ENCODE measurements around the gene AANAT.
"Not testable (repeated sequence)": the region's sequence is repeated elsewhere in the genome, so short reads cannot be mapped to it uniquely, and the experiment has no call there.

Gene AANAT

DNA sequence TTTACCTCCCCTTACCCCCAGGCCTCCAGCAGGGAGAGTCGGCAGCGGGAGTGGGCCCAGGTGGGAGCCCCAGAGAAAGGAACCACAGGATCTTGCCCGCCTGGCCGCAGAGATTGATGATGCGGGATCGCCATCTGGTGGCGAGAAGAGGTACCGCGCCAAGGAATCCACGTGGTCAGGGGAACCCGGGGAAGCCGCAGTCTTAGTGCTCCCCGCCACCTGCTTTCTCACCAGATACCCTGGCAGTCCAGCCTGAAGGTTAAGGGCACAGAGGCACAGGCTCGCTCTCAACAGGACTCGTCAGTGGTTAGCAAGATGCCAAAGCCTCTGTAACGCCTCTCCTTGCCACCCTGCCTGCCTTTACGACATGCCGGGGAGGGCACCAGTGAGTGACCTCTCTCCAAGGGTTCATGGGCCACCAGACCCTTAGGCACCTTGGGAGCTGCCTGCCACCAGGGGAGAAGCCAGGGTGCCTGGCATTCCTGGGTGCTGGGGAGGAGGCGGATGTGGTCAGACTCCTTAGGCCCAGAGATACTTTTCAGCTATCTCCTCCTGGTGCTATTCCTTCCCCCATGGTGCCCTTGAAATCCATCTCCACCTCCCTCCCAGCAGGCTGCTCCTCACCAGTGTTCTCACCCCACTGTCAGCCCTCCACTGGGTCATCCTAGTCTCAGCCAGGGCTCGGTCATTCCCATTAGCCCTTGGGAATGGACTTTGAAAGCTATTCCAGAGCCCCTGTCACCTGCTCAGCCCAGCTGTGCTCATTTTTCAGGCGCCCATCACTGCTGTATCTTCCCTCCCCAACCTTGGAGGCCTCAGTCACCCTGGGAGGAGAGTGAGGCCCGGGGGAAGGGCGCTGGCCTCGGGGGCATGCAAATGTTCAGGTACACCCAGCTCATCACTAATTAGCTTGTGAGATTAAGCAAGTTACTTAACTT, 39.3 kb downstream of the AANAT start:
- no peak overlapping the region for H3K27ac ChIP-seq (ENCODE audit: low read depth, low read length)
- H3K27me3 ChIP-seq (ENCODE audit: control insufficient read depth in 1 of 2, insufficient read depth in 2 of 2, low read length in 2 of 2), result peaks cover 0 to 7% of the 10 kb centered on the region in 2 donors
- H3K9ac ChIP-seq (ENCODE audit: low read depth in 1 of 2, low read length in 2 of 2), result peak overlapping the region in 1 of 2 donors; percentile 0
- H3K4me1 ChIP-seq (ENCODE audit: control insufficient read depth in 1 of 2, insufficient read depth in 2 of 2, low read length in 2 of 2), result peaks cover 8 to 17% of the 10 kb centered on the region in 2 donors
- no peaks in the 10 kb centered on the region for H3K36me3 ChIP-seq (ENCODE audit: control insufficient read depth in 1 of 2, insufficient read depth in 2 of 2, low read length in 2 of 2)
- H3K9me3 ChIP-seq (ENCODE audit: control insufficient read depth in 1 of 2, low read length in 2 of 2), result no peaks in the 10 kb centered on the region
- H3K4me3 ChIP-seq (ENCODE audit: low read depth in 1 of 2, low read length in 2 of 2), result no peak overlapping the region

DNA sequence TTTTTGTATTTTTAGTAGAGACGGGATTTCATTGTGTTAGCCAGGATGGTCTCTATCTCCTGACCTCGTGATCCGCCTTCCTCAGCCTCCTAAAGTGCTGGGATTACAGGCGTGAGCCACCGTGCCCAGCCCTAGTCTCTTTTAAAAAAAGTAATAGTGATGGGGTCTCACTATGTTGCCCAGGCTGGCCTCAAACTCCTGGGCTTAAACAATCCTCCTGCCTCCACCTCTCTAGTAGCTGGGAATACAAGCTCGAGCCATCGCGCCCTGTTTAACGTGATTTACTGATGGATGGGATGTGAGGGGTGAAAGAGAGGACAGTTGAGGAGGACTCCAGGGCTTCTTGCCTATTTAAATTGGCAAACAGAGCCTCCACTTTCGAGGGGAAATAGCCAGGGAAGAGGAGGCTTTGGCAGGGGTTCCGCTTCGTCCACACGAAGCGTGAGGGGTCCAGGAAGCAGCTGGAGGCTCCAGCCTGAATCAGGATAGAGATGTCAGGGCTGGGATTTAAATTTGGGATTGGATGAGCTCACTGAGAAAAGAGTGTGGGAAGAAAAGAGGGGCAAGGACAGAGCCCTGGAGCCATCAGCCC, 41.2 kb downstream of the AANAT start:
- not testable (repeated sequence) for H3K4me1 ChIP-seq (ENCODE audit: control insufficient read depth in 1 of 2, insufficient read depth in 2 of 2, low read length in 2 of 2); H3K27me3 ChIP-seq (ENCODE audit: control insufficient read depth in 1 of 2, insufficient read depth in 2 of 2, low read length in 2 of 2); H3K4me3 ChIP-seq (ENCODE audit: low read depth in 1 of 2, low read length in 2 of 2); H3K36me3 ChIP-seq (ENCODE audit: control insufficient read depth in 1 of 2, insufficient read depth in 2 of 2, low read length in 2 of 2); H3K9ac ChIP-seq (ENCODE audit: low read depth in 1 of 2, low read length in 2 of 2); H3K9me3 ChIP-seq (ENCODE audit: control insufficient read depth in 1 of 2, low read length in 2 of 2); H3K27ac ChIP-seq (ENCODE audit: low read depth, low read length)

DNA sequence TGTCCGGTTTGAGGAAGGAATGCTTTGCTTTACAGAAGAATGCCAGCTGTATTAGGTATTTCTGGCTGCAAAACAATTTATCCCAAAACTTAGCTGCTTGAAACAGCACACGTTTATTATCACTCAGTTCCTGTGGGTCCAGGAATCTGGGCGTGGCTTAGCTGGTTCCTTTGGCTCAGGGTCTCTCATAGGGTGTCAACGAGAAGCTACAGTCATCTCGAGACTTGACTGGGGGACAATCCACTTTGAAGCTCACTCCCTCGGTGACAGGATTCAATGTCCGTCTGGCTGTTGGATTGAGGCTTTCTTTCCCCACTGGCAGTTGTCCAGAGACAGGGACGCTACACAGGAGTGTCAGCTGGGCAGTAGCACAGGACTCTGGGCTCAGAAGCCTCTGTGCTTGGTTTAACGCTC, 43.4 kb downstream of the AANAT start:
- H3K4me3 ChIP-seq (ENCODE audit: low read depth in 1 of 2, low read length in 2 of 2), result no peak overlapping the region
- H3K27ac ChIP-seq (ENCODE audit: low read depth, low read length), result no peak overlapping the region
- H3K27me3 ChIP-seq (ENCODE audit: control insufficient read depth in 1 of 2, insufficient read depth in 2 of 2, low read length in 2 of 2), result peaks cover 0 to 7% of the 10 kb centered on the region in 2 donors
- H3K9ac ChIP-seq (ENCODE audit: low read depth in 1 of 2, low read length in 2 of 2), result no peak overlapping the region
- no peaks in the 10 kb centered on the region for H3K36me3 ChIP-seq (ENCODE audit: control insufficient read depth in 1 of 2, insufficient read depth in 2 of 2, low read length in 2 of 2)
- H3K4me1 ChIP-seq (ENCODE audit: control insufficient read depth in 1 of 2, insufficient read depth in 2 of 2, low read length in 2 of 2), result peaks cover 7 to 8% of the 10 kb centered on the region in 2 donors
- H3K9me3 ChIP-seq (ENCODE audit: control insufficient read depth in 1 of 2, low read length in 2 of 2), result no peaks in the 10 kb centered on the region

DNA sequence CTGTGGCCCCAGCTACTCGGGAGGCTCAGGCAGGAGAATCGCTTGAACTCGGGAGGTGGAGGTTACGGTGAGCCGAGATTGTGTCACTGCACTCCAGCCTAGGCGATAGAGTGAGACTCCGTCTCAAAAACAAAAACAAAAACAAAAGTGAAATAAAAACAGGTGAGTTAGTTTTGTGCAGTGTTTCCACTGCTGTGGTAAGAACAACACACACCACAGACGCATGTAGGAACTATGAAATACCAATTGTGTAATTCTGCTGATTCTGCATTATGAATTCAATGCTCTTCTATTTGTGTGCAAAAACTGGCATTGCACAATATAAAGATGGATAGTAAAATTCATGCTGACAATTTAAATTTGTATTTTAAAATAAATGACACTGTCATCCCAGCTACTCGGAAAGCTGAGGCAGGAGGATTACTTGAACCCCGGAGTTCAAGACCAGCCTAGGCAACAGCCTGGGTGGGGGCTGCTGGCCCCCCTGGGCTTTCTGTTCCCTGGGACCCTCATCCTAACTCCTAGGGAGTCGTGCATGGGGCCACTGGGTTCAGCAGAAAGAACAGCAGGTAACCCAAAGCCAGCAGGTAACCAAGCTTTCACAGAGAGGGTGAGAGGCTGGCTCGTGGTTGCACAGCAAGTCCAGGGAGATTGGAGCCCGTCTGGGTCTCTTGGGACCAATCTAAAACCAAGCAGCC, 44.4 kb downstream of the AANAT start:
- H3K4me1 ChIP-seq (ENCODE audit: control insufficient read depth in 1 of 2, insufficient read depth in 2 of 2, low read length in 2 of 2), result peaks cover 0 to 4% of the 10 kb centered on the region in 2 donors
- H3K9ac ChIP-seq (ENCODE audit: low read depth in 1 of 2, low read length in 2 of 2), result no peak overlapping the region
- H3K27ac ChIP-seq (ENCODE audit: low read depth, low read length), result no peak overlapping the region
- peaks cover 0 to 5% of the 10 kb centered on the region in 2 donors for H3K27me3 ChIP-seq (ENCODE audit: control insufficient read depth in 1 of 2, insufficient read depth in 2 of 2, low read length in 2 of 2)
- no peaks in the 10 kb centered on the region for H3K9me3 ChIP-seq (ENCODE audit: control insufficient read depth in 1 of 2, low read length in 2 of 2)
- H3K4me3 ChIP-seq (ENCODE audit: low read depth in 1 of 2, low read length in 2 of 2), result no peak overlapping the region
- no peaks in the 10 kb centered on the region for H3K36me3 ChIP-seq (ENCODE audit: control insufficient read depth in 1 of 2, insufficient read depth in 2 of 2, low read length in 2 of 2)

DNA sequence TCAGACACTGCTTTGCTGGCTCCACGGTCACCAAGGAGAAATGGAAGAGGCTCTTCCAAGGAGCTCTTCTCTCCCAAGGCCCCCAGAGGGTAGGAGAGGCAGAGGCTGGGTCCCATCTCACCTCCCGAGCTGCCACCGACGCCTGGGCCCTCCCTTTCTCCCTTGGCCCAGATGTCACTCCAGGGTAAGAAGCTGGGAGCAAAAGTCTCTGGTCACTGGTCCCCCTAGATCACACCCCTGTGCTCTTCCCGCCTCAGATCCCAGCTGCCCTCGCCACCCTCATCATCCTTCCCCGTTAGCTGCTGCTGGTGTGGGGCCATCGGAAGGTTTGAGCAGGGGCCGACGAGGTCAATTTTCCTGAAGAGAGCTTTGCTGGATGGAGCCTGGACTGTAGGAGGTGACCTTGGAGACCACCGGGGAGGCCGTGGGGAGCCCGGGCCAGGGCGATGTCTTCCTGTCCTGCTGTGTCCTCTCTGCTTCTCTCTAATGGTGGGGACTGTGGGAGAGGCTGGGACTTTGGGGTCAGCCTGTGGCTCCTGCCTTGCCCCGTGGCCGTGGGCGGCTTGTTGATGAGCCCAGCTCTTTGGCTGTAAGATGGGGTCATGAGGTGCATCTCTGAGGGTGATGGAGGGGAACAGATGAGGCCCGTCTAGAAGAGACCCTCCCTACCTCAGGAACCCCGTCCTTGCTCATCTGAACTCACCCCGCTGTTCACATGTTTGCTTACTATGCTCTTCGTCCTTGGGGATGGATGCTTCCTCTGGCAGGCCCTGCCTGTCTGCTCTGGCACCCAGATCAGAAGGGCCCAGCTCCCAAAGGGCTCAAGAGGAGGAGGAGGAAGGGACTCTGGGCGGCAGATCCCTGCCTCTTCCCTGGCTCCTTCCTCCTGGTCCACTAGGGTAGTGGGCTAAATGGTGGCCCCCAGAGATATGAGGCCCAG, 45.2 kb downstream of the AANAT start:
- H3K36me3 ChIP-seq (ENCODE audit: control insufficient read depth in 1 of 2, insufficient read depth in 2 of 2, low read length in 2 of 2), result no peaks in the 10 kb centered on the region
- no peaks in the 10 kb centered on the region for H3K9me3 ChIP-seq (ENCODE audit: control insufficient read depth in 1 of 2, low read length in 2 of 2)
- H3K9ac ChIP-seq (ENCODE audit: low read depth in 1 of 2, low read length in 2 of 2), result no peak overlapping the region
- peaks cover 0 to 4% of the 10 kb centered on the region in 2 donors for H3K27me3 ChIP-seq (ENCODE audit: control insufficient read depth in 1 of 2, insufficient read depth in 2 of 2, low read length in 2 of 2)
- no peak overlapping the region for H3K27ac ChIP-seq (ENCODE audit: low read depth, low read length)
- peaks cover 0 to 4% of the 10 kb centered on the region in 2 donors for H3K4me1 ChIP-seq (ENCODE audit: control insufficient read depth in 1 of 2, insufficient read depth in 2 of 2, low read length in 2 of 2)
- no peak overlapping the region for H3K4me3 ChIP-seq (ENCODE audit: low read depth in 1 of 2, low read length in 2 of 2)

DNA sequence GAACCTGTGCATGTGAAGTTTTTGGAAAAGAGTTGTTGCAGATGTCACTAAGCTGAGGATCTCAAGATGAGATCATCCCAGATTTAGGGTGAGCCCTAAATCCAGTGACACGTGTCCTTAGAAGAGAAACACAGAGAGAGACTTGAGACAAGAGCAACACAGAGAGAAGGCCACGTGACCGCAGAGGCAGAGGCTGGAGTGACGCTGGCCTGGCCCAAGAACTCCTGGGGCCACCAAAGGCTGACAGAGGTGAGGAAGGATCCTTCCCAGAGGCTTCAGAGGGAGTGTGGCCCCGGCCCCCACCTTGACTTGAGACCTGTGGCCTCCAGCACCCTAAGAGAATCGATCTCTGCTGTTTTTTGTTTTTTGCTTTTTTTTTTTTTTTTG, 45.9 kb downstream of the AANAT start:
- no peaks in the 10 kb centered on the region for H3K27me3 ChIP-seq (ENCODE audit: control insufficient read depth in 1 of 2, insufficient read depth in 2 of 2, low read length in 2 of 2)

DNA sequence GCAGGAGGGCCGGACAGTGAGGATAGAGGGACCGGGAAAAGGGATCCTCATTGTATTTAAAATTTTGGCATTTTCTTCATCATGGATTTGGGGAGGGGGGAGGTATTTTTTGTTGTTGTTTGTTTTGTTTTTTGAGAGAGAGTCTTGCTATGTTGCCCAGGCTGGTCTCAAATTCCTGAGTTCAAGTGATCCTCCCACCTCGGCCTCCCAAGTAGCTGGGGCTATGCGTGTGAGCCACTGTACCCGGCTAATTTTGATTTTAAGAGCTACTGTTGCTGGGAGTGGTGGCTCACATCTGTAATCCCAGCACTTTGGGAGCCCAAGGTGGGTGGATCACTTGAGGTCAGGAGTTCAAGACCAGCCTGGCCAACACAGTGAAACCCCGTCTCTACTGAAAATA, 47.0 kb downstream of the AANAT start:
- not testable (repeated sequence) for H3K4me3 ChIP-seq (ENCODE audit: low read depth in 1 of 2, low read length in 2 of 2); H3K27ac ChIP-seq (ENCODE audit: low read depth, low read length); H3K9ac ChIP-seq (ENCODE audit: low read depth in 1 of 2, low read length in 2 of 2); H3K4me1 ChIP-seq (ENCODE audit: control insufficient read depth in 1 of 2, insufficient read depth in 2 of 2, low read length in 2 of 2); H3K36me3 ChIP-seq (ENCODE audit: control insufficient read depth in 1 of 2, insufficient read depth in 2 of 2, low read length in 2 of 2); H3K27me3 ChIP-seq (ENCODE audit: control insufficient read depth in 1 of 2, insufficient read depth in 2 of 2, low read length in 2 of 2); H3K9me3 ChIP-seq (ENCODE audit: control insufficient read depth in 1 of 2, low read length in 2 of 2)

More for the DNA sequence above, 45.9 kb downstream of the AANAT start:
- Histone ChIP-seq H3K4me3 (ENCODE audit: low read depth in 1 of 2, low read length in 2 of 2) (no peak overlapping the region), H3K9me3 (ENCODE audit: control insufficient read depth in 1 of 2, low read length in 2 of 2) (no peaks in the 10 kb centered on the region), H3K27ac (ENCODE audit: low read depth, low read length) (no peak overlapping the region), H3K9ac (ENCODE audit: low read depth in 1 of 2, low read length in 2 of 2) (no peak overlapping the region), H3K36me3 (ENCODE audit: control insufficient read depth in 1 of 2, insufficient read depth in 2 of 2, low read length in 2 of 2) (no peaks in the 10 kb centered on the region), H3K4me1 (ENCODE audit: control insufficient read depth in 1 of 2, insufficient read depth in 2 of 2, low read length in 2 of 2) (peaks cover 0 to 4% of the 10 kb centered on the region in 2 donors)

DNA sequence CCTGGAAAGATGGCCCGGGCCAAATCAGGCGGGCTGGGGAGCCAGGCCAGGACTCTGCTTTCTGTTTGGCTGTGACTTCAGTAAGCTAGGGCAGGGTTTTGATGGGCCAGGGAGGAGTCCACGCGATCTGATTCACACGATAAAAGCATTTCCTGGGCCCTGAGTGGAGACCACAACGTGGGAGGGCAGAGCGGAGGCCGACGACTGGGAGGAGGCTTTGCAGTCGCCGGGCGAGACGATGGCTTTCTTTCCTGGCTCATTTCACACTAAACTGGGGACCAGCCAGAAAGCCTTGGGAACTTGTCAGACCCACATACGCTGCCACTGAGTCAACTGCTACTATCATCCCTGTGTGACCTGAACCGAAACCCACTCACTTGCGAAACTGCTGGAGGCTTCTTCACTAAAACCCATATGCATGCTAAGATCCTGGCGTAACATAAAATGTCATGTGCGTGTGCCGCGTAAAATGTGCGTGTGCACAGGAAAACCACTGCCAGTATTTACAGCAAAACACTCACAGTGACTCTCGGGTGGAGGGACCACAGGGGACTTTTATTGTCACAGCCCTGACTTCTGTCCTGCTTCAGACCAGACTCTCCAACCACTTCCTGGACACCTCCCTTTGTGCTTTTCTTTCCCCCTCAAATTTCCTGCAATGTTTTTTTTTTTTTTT, 48.0 kb downstream of the AANAT start:
- no peaks in the 10 kb centered on the region for H3K9me3 ChIP-seq (ENCODE audit: control insufficient read depth in 1 of 2, low read length in 2 of 2)
- peaks cover 0 to 4% of the 10 kb centered on the region in 2 donors for H3K4me1 ChIP-seq (ENCODE audit: control insufficient read depth in 1 of 2, insufficient read depth in 2 of 2, low read length in 2 of 2)
- peak overlapping the region; percentile 17 to 48 for H3K4me3 ChIP-seq (ENCODE audit: low read depth in 1 of 2, low read length in 2 of 2)
- no peaks in the 10 kb centered on the region for H3K36me3 ChIP-seq (ENCODE audit: control insufficient read depth in 1 of 2, insufficient read depth in 2 of 2, low read length in 2 of 2)
- H3K27ac ChIP-seq (ENCODE audit: low read depth, low read length), result peak overlapping the region; percentile 81
- H3K27me3 ChIP-seq (ENCODE audit: control insufficient read depth in 1 of 2, insufficient read depth in 2 of 2, low read length in 2 of 2), result no peaks in the 10 kb centered on the region
- H3K9ac ChIP-seq (ENCODE audit: low read depth in 1 of 2, low read length in 2 of 2), result peak overlapping the region; percentile 44 to 50

DNA sequence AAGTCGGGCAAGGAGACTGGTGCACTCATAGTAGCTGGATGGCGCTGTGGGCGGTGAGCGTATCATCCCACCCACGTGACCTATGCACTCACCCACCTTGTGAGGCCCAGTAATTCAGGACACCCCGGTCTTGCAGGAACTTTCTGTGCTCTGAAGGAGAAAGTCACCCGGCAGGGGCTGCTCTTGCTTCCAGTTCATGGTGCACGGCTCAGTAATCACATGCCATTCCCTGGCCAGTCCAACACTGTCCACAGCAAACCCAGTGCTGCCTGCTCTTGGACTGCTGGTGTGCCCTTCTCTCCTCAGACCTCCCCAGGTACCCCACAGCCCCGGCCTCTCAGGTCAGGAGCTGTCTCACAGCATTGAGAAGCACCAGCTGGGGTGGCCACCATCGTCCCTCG, 50.2 kb downstream of the AANAT start:
- peaks cover 0 to 4% of the 10 kb centered on the region in 2 donors for H3K4me1 ChIP-seq (ENCODE audit: control insufficient read depth in 1 of 2, insufficient read depth in 2 of 2, low read length in 2 of 2)
- H3K9ac ChIP-seq (ENCODE audit: low read depth in 1 of 2, low read length in 2 of 2), result no peak overlapping the region
- H3K4me3 ChIP-seq (ENCODE audit: low read depth in 1 of 2, low read length in 2 of 2), result no peak overlapping the region
- no peaks in the 10 kb centered on the region for H3K36me3 ChIP-seq (ENCODE audit: control insufficient read depth in 1 of 2, insufficient read depth in 2 of 2, low read length in 2 of 2)
- H3K27ac ChIP-seq (ENCODE audit: low read depth, low read length), result no peak overlapping the region
- H3K9me3 ChIP-seq (ENCODE audit: control insufficient read depth in 1 of 2, low read length in 2 of 2), result no peaks in the 10 kb centered on the region
- no peaks in the 10 kb centered on the region for H3K27me3 ChIP-seq (ENCODE audit: control insufficient read depth in 1 of 2, insufficient read depth in 2 of 2, low read length in 2 of 2)

Data from duodenal mucosa (tissue), 2 donors.